Sigmoid colon (tissue), 4 donors: ENCODE results near the gene RASD1.
"Not testable (repeated sequence)": the region's sequence is repeated elsewhere in the genome, so short reads cannot be mapped to it uniquely, and the experiment has no call there.

ENCODE experiments used
- EP300 ChIP-seq, 4 donors: sonication (generic); formaldehyde crosslinking; IDR thresholded peaks; one replicate each; pipeline ENCODE4 v1.6.1; 2017; ENCODE audit warnings: antibody characterized with exemption in 4 of 4
- POLR2A ChIP-seq, 2 donors: fragments of 450-650 bp; IDR thresholded peaks; one replicate each; pipeline ENCODE4 v1.6.1; 2016; ENCODE audit warnings: antibody characterized with exemption in 2 of 2, mild to moderate bottlenecking in 2 of 2, moderate library complexity in 2 of 2
- POLR2AphosphoS5 ChIP-seq, 4 donors: sonication (generic); formaldehyde crosslinking; IDR thresholded peaks; one replicate each; pipeline ENCODE4 v1.6.1; 2017; ENCODE audit warnings: antibody characterized with exemption in 4 of 4
- TF ChIP-seq, protein P1 (sequence below), 4 experiments: fragments of 450-650 bp in 3 of 4; fragments of 200-600 bp in 1 of 4; IDR thresholded peaks; one replicate each; pipeline ENCODE4 v1.5.1; 2016 to 2019; ENCODE audit warnings: antibody characterized with exemption in 4 of 4, mild to moderate bottlenecking in 3 of 4, moderate library complexity in 2 of 4

DNA sequence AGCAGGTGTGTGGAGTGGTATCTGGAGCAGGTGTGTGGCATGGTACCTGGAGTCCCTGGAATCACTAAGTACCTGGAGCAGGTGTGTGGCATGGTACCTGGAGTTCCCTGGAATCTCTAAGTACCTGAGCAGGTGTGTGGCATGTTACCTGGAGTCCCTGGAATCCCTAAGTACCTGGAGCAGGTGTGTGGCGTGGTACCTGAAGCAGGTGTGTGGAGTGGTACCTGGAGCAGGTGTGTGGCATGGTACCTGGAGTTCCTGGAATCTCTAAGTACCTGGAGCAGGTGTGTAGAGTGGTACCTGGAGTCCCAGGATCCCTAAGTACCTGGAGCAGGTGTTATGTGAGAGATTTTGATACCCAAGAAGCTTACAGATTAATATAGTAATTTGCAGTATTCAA lies 41.5 kb downstream of the RASD1 start:
- not testable (repeated sequence) for TF ChIP-seq EP300, POLR2A, POLR2AphosphoS5 (IDR thresholded peaks at IDR 0.05)
- TF ChIP-seq, protein P1, sequence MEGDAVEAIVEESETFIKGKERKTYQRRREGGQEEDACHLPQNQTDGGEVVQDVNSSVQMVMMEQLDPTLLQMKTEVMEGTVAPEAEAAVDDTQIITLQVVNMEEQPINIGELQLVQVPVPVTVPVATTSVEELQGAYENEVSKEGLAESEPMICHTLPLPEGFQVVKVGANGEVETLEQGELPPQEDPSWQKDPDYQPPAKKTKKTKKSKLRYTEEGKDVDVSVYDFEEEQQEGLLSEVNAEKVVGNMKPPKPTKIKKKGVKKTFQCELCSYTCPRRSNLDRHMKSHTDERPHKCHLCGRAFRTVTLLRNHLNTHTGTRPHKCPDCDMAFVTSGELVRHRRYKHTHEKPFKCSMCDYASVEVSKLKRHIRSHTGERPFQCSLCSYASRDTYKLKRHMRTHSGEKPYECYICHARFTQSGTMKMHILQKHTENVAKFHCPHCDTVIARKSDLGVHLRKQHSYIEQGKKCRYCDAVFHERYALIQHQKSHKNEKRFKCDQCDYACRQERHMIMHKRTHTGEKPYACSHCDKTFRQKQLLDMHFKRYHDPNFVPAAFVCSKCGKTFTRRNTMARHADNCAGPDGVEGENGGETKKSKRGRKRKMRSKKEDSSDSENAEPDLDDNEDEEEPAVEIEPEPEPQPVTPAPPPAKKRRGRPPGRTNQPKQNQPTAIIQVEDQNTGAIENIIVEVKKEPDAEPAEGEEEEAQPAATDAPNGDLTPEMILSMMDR (IDR thresholded peaks at IDR 0.05), result not testable (repeated sequence)
